Embryonic facial prominence (tissue), 1 donor: Measurements from ENCODE around the gene LYST.
"Not testable (repeated sequence)": the region's sequence is repeated elsewhere in the genome, so short reads cannot be mapped to it uniquely, and the experiment has no call there.

Source experiments
- DNase-seq: peaks from one replicate; pipeline ENCODE4 v3.0.0-alpha.2; 2016; ENCODE audit errors: extremely low spot score

Gene LYST

GRCh38 chr1:235659186-235659771 lies 207.4 kb downstream of the LYST start:
- no peak for DNase-seq

DNA sequence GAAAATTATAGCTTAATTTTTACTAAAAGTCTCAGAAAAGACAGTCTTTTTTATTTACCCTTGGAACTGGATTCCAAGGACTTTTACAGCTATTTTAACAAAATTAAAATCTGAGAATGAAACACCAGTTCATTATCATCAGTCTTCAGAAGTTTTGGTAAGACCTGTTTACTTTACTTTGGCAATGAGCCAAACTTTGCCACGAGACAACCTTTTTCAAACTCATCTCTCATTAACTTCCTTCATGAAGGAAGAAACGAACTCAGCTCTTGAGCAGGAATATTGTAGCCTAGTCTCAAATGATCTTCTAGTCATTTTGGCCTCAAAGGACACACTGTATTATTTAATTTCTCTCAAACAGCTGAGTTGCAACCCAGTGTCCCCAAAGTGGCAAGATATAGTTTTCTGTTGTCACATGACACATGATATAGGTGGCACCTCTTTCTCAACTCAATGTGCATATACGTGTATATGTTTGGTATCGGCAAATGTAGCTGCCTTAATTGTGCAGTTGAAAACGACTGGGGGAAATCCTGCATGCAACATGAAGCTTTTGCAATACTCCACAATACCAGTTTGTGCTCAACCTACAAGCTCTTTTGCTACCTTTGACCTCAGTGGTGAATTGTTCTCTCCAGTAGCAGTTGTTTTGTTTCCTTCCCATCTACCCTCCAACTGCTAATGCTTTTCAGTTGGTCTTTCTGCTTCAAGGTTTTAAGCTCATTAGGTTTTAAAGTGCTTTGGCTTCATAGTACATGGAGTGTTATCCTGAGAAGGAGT lies 208.8 kb downstream of the LYST start:
- DNase-seq = no peak

DNA sequence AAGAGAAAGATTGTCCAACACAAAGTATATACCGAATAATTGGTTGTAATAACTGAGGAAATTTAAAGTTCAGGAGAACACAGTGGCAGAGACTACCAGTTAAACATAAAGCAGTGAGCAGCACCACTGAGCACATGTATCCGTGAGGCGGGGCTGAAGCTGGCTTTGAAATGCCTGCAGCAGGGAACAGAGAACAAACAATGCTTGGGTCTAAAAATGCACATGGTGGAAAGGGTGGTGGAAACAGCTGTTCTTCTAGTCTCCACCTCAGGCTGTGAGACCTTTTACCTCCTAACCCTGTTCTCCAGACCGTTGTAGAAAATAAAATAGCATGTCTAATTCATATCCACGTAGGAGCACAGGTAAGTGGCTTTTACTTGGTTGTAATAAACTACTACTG lies 209.4 kb downstream of the LYST start:
- DNase-seq = no peak

GRCh38 chr1:235652364-235652763 lies 214.3 kb downstream of the LYST start:
- no peak for DNase-seq

GRCh38 chr1:235651170-235651806 lies 215.4 kb downstream of the LYST start:
- no peak for DNase-seq

GRCh38 chr1:235650341-235651169 lies 216.2 kb downstream of the LYST start:
- no peak for DNase-seq

DNA sequence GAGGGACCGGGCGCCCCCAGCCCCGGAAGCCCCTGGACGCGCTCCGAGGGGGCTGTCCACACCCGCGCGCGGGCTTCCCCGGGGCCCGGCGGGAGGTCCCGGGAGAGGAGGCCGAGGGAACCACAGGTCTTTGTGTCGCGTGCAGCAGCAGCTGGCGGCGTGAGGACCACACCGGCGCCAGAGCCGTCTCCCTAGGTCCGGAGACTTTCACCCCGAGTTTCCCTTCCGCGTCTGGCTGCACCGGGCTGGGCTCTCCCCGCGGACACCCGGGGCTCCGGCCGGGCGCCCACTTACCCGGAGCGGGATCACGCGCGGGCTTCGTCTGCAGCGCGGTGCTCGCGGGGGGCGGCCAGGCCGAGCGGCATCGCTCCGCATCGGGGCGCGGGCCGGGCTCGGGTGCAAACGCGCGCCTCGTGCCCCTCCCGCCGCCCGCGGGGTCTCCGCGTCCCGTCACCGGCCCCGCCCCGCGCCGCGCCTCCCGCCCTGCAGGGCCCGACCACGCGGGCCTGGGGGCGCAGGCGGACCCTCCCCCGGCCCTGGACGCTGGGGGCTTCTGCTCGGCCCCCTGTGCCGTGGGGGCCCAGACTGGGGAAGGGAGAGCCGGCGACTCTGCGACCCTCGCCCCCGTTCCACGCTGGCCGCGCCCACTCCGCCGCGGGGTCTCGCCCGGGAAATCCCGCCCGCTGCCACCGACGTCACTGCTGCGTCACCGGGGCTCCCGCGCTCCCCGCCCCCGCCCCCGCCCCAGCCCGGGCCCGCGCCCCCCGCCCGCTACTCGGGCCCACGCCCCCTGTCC lies 217.1 kb downstream of the LYST start, which contains the start of gene GNG4:
TSS of gene GNG4 (minus strand) at position 417 of the 796 bp plus-strand sequence. CDS start 65,946 bp downstream, outside the sequence.
- DNase-seq = peak; percentile 19

- peak; percentile 61 for DNase-seq
Measured at GRCh38 chr1:235648954-235649367, 217.7 kb downstream of the LYST start.

DNA sequence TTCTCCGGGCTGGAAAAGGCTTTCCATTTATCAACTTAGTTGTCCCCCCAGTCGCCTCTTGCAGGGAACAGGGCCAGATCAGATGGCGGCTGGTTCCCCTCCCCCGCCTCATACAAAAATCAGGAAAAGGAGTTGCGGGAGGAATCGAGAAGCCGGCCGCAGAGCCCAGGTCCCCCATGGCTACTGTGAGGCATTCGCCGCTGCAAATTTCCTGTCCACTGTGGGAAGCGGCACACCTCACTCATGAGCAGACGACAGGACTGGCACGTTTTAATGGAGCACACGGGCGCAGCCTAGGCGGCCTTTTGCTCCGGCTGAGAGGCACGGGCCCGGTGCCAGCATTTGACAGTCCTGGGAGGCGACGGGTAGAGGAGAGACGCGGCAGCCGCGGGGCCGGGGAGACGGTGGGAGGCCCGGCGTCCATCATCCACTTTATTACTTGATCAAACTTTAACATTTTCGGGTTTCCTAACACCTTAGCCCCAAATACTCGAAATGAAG lies 218.2 kb downstream of the LYST start:
- no peak for DNase-seq

GRCh38 chr1:235647537-235647936 lies 219.2 kb downstream of the LYST start:
- DNase-seq = not testable (repeated sequence)

DNA sequence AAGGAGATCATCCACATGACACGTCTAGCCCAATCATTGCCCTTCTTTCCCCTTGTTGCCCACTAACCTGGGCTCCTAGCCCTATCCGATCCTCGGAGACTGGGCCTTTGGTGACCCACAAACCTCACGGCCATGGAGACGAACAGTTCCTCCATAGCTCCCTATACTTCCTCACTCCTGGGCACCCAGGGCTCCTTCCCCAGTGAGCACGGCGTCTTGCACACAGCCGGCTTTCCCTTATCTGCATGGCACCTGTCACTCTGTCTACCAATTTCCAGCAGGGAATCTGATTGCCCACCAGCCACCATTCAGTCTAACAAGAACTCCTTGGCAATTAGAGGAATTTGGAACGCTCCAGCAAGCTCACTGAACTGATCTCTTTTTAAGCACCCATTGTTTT lies 220.2 kb downstream of the LYST start:
- no peak for DNase-seq

DNA sequence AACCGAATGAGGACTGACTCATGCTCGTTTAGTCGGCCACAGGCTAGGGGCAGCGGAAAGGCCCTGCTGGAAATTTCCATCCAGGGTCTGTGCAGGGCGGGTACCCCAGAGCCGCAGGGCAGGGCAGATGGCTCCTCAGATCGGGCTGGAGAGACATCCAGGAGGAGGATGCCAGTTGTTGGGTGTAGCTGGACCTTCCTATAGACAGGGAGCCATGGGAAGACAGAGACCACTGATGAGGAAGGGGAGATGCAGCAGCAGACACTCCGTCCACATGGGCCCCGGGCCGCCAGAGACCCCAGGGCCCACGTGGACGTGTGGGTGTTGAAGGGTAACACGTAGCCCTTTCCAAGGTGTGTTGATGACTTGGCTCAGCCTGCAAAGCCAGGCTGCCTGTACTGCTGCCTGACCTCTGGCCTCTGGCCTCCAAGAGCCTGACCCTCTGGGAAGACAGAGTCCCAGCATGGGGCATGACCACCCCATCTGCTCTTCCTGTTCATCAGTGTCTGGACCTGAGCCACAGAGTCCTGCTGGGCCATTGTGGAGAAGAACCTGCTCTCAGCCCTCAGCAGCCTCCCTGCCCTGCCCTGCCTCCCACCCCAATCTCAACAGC lies 221.9 kb downstream of the LYST start:
- DNase-seq = no peak

GRCh38 chr1:235643837-235644692 lies 222.6 kb downstream of the LYST start:
- no peak for DNase-seq

- no peak for DNase-seq
Measured at GRCh38 chr1:235642943-235643371, 223.7 kb downstream of the LYST start.

DNA sequence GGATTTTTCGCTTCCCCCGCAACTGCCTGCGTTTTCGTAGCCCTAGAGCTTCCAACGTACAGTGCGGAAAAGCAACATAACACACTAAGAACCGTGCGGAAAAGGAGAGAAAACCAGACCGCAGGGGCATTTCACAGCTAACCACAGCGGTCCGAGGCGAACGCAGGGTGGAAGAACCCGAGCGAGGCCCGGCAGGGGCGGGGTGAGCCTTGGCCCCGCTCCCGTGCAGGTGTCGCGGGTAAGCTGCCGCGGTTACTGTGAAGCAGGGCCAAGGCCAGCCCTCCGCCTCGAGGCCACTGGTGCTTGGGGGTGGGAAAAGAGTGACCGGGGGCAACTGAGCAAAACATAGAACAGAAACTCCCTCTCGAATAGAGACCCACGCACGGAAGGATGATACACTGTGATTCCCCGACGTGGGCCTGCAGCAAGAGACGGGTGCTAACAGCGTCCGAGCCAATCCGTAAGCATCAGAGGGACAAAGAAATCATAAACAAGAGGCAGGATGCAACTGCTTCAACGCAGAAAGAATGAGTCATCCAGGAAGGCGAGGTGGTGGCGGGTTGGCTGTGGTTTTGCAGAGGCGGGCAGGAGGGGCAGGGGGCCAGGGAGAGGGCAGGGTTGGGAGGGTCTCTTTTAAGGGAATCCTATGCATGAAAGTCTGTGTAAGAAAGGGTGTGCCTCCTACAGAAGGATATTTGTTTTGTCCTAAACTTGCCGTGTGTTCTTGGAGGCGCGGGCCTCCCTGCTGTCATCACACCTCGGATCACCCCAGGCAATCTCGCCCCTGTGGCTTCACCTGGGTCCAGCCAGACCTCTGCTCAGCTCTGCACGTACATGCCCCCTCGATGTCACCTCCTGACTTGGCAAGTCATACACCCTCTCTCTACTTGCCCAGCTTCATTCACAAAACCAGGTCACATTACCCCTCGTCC lies 224.4 kb downstream of the LYST start:
- DNase-seq = no peak

- no peak for DNase-seq
Measured at GRCh38 chr1:235640580-235640979, 226.1 kb downstream of the LYST start.

- DNase-seq = no peak
Measured at GRCh38 chr1:235639226-235640205, 227.2 kb downstream of the LYST start.
